ENCODE results near the gene SMARCD1. TPM values are rescaled to one million over a fixed set of nuclear protein-coding genes. Genes with fewer than 3 reads are reported as not detected.

SMARCD1 gene
- total RNA-seq, 1 donor from 2014 or later: 61.4 TPM

- Mint-ChIP-seq H3K4me3 (ENCODE audit: unreplicated experiment) (peak within 1 kb of the TSS; percentile 91), H3K9me3 (ENCODE audit: unreplicated experiment) (no peaks in the 10 kb centered on the region), H3K27ac (ENCODE audit: unreplicated experiment) (peak within 1 kb of the TSS; percentile 96), H3K36me3 (ENCODE audit: unreplicated experiment) (peaks cover 6% of the 10 kb centered on the region), H3K27me3 (ENCODE audit: unreplicated experiment) (no peaks in the 10 kb centered on the region), H3K4me1 (ENCODE audit: unreplicated experiment) (peaks cover 44% of the 10 kb centered on the region)
- TF ChIP-seq, protein P1, sequence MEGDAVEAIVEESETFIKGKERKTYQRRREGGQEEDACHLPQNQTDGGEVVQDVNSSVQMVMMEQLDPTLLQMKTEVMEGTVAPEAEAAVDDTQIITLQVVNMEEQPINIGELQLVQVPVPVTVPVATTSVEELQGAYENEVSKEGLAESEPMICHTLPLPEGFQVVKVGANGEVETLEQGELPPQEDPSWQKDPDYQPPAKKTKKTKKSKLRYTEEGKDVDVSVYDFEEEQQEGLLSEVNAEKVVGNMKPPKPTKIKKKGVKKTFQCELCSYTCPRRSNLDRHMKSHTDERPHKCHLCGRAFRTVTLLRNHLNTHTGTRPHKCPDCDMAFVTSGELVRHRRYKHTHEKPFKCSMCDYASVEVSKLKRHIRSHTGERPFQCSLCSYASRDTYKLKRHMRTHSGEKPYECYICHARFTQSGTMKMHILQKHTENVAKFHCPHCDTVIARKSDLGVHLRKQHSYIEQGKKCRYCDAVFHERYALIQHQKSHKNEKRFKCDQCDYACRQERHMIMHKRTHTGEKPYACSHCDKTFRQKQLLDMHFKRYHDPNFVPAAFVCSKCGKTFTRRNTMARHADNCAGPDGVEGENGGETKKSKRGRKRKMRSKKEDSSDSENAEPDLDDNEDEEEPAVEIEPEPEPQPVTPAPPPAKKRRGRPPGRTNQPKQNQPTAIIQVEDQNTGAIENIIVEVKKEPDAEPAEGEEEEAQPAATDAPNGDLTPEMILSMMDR (IDR thresholded peaks at IDR 0.05): peak; percentile 96
- peak; percentile 100 for DNase-seq (ENCODE audit: extremely low spot score, unreplicated experiment)
Measured at GRCh38 chr12:50111693-50112455, 26.7 kb downstream of the SMARCD1 start, which contains the start of gene COX14. Gene COX14 (plus strand): TSS chr12:50112236. CDS start chr12:50120044, 7,808 bp downstream.

GRCh38 chr12:50112456-50113218 lies 27.5 kb downstream of the SMARCD1 start:
- Mint-ChIP-seq H3K36me3 (ENCODE audit: unreplicated experiment) (peaks cover 6% of the 10 kb centered on the region), H3K27ac (ENCODE audit: unreplicated experiment) (peak overlapping the region; percentile 96), H3K4me1 (ENCODE audit: unreplicated experiment) (peaks cover 44% of the 10 kb centered on the region), H3K9me3 (ENCODE audit: unreplicated experiment) (no peaks in the 10 kb centered on the region), H3K27me3 (ENCODE audit: unreplicated experiment) (no peaks in the 10 kb centered on the region), H3K4me3 (ENCODE audit: unreplicated experiment) (peak overlapping the region; percentile 91)
- TF ChIP-seq, protein P1 (IDR thresholded peaks at IDR 0.05): no peak
- no peak for DNase-seq (ENCODE audit: extremely low spot score, unreplicated experiment)

DNA sequence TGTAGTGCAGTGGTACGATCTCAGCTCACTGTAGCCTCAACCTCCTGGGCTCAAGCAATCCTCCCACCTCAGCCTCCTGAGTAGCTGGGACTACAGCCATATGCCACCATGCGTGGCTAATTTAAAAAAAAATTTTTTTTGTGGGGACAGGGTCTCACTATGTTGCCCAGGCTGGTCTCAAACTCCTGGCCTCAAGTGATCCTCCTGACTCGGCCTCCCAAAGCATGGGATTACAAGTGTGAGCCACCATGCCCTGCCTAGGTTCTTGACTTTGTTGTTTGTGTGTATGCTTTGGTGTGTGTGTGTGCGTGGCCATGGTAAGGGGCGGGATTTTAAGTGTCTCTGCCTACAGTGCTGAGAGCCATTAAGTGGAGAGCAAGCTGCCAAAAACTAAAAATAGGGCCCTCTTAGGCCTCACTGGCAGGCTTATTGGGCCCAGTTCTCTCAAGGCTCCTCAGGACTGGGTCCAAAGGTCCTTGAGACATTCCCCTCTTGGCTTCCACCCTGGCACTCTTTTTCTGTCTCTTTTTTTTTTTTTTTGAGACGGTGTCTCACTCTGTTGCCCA lies 32.0 kb downstream of the SMARCD1 start:
- Mint-ChIP-seq H3K36me3 (ENCODE audit: unreplicated experiment) (peaks cover 12% of the 10 kb centered on the region), H3K4me3 (ENCODE audit: unreplicated experiment) (no peak overlapping the region), H3K27ac (ENCODE audit: unreplicated experiment) (no peak overlapping the region), H3K9me3 (ENCODE audit: unreplicated experiment) (no peaks in the 10 kb centered on the region), H3K4me1 (ENCODE audit: unreplicated experiment) (peaks cover 22% of the 10 kb centered on the region), H3K27me3 (ENCODE audit: unreplicated experiment) (no peaks in the 10 kb centered on the region)
- DNase-seq (ENCODE audit: extremely low spot score, unreplicated experiment): no peak
- TF ChIP-seq, protein P1 (IDR thresholded peaks at IDR 0.05): no peak

DNA sequence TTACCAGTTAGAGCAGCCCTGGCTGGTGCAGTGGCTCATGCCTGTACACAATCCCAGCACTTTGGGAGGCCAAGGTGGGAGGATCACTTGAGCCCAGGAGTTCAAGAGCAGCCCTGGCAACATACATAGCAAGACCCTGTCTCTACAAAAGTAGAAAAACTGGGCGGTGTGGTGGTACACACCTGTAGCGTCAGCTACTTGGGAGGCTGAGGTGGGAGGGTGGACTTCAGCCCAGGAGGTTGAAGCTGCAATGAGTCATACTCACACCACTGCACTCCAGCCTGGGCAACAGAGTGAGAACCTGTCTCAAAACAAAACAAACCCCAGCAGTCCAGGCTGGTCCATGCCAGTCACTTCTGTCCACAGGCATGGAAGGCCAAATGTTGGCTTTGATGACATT lies 34.2 kb downstream of the SMARCD1 start:
- TF ChIP-seq, protein P1 (IDR thresholded peaks at IDR 0.05): no peak
- DNase-seq (ENCODE audit: extremely low spot score, unreplicated experiment): no peak
- no peak overlapping the region for H3K27ac Mint-ChIP-seq (ENCODE audit: unreplicated experiment)
- peaks cover 11% of the 10 kb centered on the region for H3K4me1 Mint-ChIP-seq (ENCODE audit: unreplicated experiment)
- no peaks in the 10 kb centered on the region for H3K27me3 Mint-ChIP-seq (ENCODE audit: unreplicated experiment)
- H3K9me3 Mint-ChIP-seq (ENCODE audit: unreplicated experiment): no peaks in the 10 kb centered on the region
- peaks cover 26% of the 10 kb centered on the region for H3K36me3 Mint-ChIP-seq (ENCODE audit: unreplicated experiment)
- H3K4me3 Mint-ChIP-seq (ENCODE audit: unreplicated experiment): no peak overlapping the region

GRCh38 chr12:50120521-50120920 lies 35.4 kb downstream of the SMARCD1 start:
- TF ChIP-seq, protein P1 (IDR thresholded peaks at IDR 0.05): no peak
- Mint-ChIP-seq H3K27ac (ENCODE audit: unreplicated experiment) (no peak overlapping the region), H3K4me1 (ENCODE audit: unreplicated experiment) (peaks cover 8% of the 10 kb centered on the region), H3K36me3 (ENCODE audit: unreplicated experiment) (peaks cover 26% of the 10 kb centered on the region), H3K9me3 (ENCODE audit: unreplicated experiment) (no peaks in the 10 kb centered on the region), H3K27me3 (ENCODE audit: unreplicated experiment) (no peaks in the 10 kb centered on the region), H3K4me3 (ENCODE audit: unreplicated experiment) (no peak overlapping the region)
- DNase-seq (ENCODE audit: extremely low spot score, unreplicated experiment): no peak
